Stimulated activated CD4-positive, alpha-beta T cell treated with anti-CD3 and anti-CD28 coated beads, Interleukin-12 subunit alpha, Interleukin-12 subunit beta, amount 100 ng/mL, for 4 hours (primary cell): Measurements from ENCODE around the gene UGDH.
"Not testable (repeated sequence)": the region's sequence is repeated elsewhere in the genome, so short reads cannot be mapped to it uniquely, and the experiment has no call there.

Experiments used
- DNase-seq: peaks from one replicate; pipeline ENCODE4 v3.0.0-alpha.2; 2020

Gene UGDH

DNA sequence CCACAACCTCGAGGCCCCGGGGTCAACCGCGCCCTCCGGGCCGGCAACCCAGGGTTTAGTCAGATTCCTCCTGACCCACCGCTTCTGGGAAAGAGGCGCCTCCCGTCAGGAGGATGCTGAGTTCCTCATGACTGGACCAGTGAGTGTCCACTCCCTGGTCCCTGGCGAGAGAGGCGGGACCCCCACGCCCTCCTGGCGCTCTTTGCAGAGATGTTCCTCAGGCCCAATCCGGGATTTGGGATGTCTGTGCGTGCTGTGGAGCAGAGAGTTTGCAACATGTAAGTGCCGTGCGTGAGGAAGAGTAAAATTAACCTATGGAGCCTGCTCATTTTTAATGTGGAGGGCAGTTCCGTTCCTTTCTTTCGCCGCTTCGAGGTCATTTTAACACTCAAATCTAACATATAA is 824 bp upstream of the UGDH start:
- no peak for DNase-seq

DNA sequence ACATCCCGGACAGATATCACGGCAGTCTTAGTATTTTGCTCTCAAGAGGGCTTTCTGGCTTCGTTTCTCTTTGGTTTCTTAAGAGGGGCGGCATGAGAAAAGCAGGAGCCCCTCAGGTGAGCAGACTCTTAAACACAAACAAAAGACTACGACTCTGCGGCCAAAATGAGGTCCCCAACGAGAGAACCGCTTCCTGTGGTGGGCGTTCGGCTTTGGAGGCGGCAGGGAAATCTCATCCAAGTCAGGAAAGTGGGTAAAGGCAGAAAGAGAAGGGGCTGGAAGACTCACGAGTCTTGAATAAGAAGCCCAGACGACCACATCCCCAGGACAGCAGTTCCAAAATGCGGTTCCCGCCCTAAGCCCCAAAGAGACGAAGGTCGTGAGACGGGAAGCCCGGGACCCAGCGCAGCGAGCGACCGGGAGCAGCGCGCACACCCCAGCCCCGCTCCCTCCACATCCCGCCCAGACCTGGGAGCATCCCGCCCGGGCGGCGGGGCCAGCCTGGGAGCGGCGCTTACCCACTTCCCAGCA is 409 bp downstream of the UGDH start:
- no peak for DNase-seq

DNA sequence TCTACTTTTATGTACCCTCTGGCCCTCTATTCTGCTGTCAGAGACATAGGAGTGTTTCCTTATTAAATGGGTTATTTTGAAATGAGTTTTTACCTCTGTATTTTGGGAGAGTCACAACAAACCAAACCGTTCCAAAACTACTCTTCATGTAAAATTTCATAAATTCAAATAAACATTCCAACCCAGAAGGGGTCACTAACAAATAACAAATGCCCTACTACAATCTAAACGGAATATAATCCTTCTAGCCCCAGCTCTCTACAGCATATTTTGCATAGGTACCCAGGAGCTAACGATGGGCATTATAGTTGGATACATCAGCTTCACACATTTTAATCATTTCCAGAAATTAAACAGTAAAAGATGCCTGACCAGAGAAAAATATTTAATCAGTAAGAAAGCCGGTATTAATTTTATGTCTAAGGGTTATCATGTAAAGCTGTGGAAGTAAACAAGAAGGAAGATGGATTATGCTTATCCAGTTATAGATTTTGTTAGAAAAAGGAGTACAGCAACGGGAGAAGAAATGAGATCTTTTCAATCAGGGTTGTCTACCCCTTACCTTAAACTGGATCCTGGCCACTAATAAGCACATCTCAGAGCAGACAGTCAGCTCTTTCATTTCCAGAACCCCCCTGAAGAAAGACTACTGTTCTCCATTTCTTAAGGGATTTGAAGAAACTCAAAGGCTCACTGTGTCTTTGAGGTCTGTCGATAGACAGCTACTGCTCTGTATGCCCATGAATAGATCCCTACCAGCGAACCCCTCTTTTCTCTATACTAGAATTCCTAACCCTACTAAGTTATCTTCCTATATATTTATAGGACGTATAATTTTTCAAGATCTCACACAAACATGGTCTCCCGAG is 1.2 kb downstream of the UGDH start:
- no peak for DNase-seq

DNA sequence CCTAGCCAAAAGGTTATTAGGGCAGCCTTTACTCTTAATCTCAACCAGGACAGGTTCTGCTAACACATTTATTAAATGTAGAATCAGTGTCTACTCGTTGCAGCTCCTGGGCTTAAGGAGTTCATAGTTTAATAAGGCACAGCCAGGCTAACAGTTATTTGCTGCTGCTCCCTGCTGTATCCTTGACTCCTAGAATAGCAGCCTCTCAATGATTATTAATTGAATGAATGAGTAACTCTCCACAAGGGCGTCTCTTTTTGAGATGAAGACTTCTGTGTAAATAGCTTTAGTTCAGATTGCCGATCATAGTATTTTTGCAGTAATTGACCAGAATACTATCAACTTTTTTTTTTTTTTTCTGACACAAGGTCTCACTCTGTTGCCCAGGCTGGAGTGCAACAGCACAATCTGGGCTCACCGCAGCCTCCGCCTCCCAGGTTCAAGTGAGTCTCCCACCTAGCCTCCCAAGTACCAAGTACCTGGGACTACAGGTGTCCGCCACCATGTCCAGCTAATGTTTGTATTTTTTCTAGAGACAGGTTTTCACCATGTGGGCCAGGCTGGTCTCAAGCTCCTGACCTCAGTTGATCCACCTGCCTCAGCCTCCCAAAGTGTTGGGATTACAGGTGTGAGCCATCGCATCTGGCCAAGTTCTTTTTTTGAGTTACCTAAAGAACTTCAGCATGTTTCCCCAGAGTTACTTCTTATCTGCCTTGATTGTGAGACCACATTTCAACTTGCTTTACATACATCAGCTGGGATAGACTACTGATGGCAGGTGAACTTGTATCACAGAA is 2.9 kb downstream of the UGDH start:
- no peak for DNase-seq

DNA sequence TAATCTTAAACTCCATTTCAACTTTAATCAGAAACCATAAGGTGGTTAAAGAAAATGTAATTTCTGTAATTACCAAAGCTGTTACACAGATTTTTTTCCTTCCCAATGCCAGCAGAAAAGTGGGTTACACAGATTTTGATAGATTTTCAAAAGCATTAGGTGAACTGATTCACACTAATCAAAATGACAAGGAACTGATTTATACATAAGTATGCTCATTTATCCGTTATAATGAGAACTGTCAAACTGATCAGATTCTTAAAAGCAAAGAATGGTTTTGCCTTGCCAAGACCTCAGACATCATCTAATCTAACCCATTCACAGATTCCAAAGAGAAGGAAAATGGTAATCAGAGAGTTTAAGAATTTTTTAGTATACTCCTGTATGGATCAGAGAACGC is 5.2 kb downstream of the UGDH start:
- DNase-seq = no peak

DNA sequence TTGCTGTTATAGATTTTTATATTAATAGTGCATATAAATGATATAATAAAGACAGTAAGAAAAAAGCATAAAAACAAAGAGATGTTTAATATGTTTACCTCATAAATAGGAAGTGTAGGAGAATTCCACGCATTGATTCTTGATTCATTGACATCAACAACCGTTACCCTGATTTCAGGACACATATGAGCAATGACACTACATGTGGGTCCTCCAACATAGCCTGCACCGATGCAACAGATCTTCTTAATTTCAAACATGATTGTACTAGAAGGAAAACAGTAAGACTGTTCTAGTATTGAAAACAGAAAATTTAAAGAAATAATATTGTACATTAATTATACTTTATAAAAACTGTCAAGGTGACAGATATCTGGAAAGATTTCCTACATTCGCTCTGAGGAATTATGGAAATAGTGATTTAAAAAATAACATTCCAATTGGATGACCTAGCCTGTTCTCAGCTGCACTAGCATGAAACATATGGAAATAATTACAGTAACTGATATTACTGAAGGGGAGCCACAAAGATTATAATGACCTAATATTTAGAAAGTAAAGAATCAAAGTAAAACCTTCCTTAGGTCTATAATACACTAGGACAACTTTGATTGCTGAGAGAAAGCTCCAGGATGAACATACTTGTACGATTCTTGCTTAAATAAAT is 5.9 kb downstream of the UGDH start:
- DNase-seq = no peak

DNA sequence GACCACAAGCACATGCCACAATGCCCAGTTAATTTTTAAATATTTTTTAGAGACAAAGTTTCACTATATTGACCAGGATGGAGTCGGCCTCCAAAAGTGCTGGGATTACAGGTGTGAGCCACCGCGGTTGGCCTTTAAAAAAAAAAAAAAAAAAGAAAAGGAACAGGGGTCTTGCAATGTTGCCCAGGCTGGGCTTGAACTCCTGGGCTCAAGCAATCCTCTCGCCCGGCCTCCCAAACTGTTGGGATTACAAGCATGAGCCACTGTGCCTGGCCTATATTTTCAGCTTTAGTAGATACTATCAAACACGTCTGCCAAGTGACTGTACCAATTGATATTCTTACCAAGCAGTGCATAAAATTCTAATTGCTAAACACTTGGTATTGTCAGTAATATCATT is 8.8 kb downstream of the UGDH start:
- DNase-seq = no peak

DNA sequence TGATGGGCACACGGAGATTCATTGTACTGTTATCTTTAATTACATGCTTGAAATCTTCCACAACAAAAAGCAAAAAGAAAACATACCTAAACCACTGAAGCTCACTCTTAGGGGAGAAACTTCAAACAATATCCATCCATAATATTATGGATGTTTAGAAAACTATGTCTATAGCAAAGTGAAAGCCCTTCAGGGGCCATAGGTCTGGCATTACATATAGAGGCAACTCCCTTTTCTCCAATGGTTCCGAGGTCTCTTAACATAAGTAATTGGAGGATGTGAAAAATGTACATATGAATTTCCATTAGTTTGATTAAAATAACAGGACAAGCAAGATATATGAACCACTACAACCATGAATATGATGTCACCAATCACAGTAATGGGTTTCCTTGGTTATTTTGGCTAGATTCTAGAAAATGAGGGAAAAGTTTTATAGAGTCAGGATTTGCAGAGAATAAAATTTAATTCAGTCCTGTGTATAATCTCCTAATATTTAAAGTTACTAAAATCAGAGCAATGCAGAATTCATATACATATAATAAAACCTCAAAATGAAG is 10.8 kb downstream of the UGDH start:
- no peak for DNase-seq

DNA sequence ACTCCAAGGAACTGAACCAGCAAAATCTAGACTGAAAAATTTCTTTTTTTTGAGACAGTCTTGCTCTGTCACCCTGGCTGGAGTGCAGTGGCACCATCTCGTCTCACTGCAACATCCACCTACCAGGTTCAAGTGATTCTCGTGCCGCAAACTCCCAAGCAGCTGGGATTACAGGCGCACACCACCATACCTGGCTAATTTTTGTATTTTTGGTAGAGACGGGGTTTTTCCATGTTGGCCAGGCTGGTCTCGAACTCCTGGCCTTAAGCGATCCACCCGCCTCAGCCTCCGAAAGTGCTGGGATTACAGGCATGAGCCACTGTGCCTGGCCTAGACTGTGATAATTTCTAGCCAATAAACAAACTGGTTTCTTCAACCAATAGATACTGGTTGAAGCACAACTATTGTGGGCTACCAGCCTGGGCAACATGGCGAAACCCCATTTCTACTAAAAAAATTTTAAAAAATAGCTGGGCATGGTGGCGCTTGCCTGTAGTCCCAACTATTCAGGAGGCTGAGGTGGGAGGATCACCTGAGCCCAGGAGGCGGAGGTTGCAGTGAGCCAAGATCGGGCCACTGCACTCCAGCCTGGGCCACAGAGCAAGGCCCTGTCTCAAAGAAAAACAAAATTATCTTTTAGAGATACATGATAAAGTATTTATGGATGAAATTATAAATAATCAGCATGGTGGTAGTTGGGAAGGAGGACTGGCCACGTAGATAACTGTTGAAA is 11.4 kb downstream of the UGDH start:
- DNase-seq = not testable (repeated sequence)

DNA sequence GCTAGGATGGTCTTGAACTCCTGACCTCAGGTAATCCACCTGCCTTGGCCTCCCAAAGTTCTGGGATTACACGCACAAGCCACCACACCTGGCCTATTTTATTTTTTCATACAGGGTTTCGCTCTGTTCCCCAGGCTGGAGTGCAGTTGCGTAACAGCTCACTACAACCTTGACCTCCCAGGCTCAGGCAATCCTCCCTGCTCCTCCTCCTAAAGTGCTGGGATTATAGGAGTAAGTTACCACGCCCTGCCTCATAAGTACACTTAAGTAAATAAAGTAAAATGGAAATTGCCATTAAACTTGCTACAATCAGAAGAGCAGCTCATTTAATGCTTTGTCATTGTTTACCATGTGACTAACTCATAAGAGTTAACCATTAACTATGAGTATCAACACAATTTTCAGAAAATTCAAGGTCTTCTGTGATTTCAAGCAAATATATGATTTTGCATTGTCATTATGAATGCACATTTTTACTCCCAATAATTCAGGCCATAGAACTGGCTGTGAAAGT is 12.3 kb downstream of the UGDH start:
- DNase-seq = no peak

DNA sequence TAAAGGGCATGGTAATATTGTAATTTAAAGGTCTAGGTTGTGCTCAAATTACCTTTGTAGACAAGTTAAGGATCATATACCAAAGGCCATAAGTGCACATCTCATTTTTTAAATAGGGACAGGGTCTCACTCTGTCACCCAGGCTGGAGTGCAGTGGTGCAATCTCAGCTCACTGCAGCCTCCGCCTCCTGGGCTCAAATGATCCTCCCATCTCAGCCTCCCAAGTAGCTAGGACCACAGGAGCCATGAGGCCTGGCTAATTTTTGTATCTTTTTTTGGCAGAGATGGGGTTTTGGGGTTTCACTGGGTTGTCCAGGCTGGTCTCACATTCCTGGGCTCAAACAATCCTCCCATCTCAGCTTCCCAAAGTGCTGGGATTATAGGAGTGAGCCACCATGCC is 13.0 kb downstream of the UGDH start:
- DNase-seq = not testable (repeated sequence)

DNA sequence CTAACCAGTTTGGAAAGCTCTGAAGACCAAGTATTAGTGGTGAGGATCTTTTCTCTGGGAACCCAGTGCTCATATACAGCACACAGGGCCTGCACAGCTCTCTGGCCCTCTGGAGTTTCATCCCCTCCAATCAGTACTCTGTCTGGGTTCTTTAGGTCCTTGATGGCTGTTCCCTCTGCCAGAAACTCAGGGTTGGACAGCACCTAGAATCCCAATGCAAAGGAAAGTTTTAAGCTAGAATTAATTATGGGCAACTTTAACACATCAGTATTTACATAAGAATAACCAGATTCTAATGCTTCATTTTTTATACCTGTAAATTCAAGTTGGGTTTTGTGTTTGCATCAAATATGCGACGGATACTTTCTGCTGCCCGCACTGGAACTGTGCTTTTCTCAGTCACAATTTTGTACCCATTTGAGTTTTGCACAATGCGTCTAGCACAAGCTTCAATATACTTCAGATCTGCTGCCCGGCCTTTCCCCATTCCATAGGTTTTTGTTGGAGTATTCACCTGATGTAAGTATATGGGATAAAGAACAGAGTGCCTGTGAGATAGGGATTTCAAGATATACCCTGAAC is 16.8 kb downstream of the UGDH start:
- DNase-seq = no peak

DNA sequence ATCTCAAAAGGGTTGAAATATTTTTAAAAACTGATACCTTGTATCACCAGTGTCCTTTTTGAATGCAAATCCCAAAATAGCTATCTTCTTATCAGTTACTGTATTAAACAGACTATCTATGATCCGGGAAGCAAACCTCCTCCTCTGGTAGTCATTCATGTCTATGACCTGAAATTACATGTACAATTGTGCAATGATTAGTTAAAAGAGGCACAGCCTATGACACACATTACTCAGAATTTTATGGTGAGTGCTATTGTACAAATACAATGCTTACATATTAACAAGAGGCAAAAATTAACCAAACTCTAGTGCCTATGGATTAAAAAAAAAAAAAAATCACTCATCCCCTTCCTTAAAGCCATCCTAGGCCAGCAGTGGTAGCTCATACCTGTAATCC is 21.7 kb downstream of the UGDH start:
- DNase-seq = no peak

DNA sequence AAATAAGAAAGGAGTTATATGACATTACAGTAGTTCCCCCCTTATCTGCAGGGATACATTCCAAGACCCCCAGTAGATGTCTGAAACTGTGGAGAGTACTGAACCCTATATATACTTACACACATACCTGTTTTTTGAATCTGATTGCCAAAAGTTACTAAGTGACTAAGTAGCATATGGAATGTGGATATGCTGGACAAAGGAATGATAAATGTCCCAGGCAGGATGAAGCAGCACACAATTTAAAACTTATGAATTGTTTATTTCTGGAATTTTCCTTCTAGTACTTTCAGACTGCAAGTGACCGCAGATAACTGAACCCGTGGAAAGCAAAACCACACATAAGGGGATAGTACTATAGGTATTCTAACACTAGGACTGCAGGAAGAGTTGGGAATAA is 22.7 kb downstream of the UGDH start:
- no peak for DNase-seq

DNA sequence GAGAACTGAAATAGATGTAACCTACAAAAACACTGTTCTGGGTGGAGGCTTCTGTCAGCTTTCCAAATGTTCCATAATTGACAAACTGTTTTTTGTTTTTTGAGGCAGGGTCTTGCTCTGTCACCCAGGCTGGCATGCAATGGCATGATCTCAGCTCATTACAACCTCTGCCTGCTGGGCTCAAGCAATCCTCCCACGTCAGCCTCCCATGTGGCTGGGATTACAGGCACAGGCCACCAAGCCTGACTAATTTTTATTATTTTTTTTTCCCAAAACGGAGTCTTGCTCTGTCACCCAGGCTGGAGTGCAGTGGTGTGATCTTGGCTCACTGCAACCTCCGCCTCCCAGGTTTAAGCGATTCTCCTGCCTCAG is 24.6 kb downstream of the UGDH start:
- not testable (repeated sequence) for DNase-seq

DNA sequence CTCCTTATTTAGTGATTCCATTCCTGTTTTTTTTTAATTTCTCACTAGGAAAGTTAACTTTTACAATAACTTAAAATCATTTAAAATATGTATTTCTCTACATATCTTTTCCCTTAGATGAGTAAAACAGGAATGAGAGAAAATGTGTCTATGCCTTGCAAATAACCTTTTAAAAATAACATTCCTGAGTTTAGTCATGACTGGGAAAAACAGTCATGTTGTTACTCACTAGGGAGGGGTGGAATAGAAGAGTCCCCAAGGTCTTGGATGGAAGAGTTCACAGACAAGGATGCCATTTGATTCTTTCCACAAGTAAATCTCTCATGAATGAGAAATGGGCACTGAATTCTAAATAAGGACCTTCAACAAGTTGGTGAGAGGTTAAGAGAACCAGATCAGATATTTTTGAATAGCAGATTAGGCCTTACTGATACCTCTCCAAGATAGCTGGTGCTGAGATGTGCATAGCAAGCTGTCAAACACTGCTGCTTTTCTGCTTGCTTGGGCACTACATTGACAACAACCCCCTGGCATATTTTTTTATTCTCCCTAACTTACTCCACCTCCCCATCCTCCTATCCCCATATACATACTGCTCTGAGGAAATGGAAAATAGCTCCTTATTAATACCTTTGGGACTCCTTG is 25.1 kb downstream of the UGDH start:
- no peak for DNase-seq

DNA sequence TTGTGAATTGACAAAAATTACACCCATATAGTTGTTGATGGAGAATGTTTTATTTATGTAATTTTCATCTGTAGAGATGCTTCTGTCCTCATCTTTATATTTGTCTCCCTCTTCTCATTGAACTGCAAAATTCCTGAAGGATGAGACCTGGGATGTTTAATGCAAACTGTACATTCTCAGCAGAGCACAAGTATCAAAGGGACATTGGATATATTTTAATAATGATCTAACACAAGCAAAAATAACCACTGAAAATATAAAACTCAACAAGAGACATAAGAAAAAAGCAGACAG is 28.6 kb downstream of the UGDH start:
- DNase-seq = no peak

DNA sequence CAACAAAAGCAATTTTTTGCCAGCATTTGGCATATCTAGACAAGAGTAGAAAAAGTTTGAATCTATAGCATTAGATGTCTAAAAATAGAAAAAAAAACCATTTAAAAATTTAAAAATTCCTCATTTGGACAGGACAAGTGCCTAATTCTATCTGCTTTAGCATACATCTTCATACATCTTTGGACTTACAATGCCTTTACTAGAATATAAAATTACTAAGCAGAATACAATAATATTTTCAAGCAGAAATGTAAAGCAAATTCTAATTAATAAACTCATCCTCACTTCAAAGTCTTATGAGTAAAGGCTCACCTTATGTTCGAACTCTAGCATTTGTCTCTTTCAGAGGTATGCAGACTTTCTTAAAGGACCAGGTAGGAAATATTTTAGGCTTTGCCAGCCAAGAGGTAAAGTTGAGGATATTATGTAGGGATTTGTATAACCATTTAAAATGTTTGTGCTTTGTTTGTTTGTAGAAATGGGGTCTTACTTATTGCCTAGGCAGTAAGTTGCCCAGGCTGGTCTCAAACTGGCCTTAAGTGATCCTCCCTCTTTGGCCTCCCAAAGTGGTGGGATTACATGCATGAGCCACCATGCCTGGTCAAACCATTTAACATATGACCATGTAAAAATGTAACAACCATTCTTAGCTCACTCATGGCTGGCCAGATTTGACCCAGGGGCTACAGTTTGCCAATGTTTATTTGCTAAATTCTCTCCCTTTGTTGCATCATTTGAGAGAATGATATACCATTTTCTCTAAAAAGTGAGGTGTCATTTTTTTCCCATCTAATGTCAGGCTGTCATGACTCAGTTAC is 29.1 kb downstream of the UGDH start:
- no peak for DNase-seq

DNA sequence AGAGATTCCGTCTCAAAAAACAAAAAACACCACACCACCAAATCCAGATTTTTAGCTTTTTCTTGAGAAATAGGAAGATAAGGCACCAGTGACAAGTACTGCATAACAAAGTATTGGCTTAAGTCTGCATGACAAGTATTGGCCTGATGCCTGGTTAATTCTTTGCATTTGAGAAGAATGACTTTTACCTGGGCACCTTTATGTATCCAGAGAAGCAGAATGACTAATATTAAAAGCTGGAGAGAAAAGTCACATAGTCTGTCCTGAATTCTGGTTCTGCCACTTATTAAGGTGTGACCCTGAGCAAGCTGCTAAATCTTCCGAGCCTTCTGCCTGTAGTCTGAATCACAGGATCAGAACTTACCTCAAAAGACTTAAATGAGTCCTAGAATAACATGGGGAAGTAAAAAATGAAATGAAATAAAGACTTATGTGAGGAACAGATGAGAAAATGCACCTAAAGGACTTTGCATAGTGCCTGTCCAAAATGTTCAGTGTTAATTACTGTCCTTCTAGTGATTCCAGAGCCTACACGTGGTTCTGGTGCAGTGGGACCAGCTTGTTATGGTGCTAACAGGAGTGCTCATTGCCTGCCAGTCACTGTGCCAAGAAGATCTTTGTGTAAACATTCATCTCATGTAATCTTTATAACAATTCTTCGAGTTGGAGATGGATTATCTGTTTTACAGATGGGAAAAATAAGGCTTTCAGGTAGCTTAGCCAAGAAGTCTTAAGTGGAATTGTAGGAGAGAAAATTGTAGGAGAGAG is 31.6 kb downstream of the UGDH start:
- no peak for DNase-seq

DNA sequence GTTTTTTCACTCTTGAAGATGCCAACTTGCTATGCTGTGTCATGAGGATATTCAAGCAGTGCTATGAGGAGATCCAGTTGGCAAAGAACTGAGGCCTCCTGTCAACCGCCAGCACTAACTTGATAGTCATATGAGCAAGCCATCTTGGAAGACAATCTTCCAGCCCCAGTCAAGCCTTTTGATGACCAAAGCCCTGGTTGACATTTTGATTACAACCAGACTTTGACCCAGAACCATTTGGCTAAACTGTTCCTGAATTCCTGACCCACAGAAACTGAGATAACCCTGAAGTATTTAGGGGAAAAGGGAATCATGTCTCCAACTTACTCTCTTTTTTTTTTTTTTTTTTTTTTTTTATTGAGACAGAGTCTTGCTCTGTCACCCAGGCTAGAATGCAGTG is 32.9 kb downstream of the UGDH start:
- no peak for DNase-seq
